HG03175 (cell line): Measurements from ENCODE around the gene APBA1.
"Not testable (repeated sequence)": the region's sequence is repeated elsewhere in the genome, so short reads cannot be mapped to it uniquely, and the experiment has no call there.

Experiments used
- ATAC-seq: cut with Tn5 transposase; IDR thresholded peaks from one replicate; pipeline ENCODE4 v1.9.1; 2021; ENCODE audit warnings: mild to moderate bottlenecking, moderate library complexity; ENCODE audit not compliant: unreplicated experiment

Gene APBA1

GRCh38 chr9:69453746-69454145, 218.4 kb downstream of the APBA1 start:
- ATAC-seq, result no peak

GRCh38 chr9:69452110-69452782, 219.9 kb downstream of the APBA1 start:
- no peak for ATAC-seq

- ATAC-seq, result no peak
Observed at GRCh38 chr9:69446496-69446895, 225.7 kb downstream of the APBA1 start.

GRCh38 chr9:69445251-69445650, 226.9 kb downstream of the APBA1 start:
- ATAC-seq, result no peak

- ATAC-seq, result no peak
Observed at GRCh38 chr9:69444791-69445190, 227.4 kb downstream of the APBA1 start.

GRCh38 chr9:69444021-69444420, 228.2 kb downstream of the APBA1 start:
- no peak for ATAC-seq

GRCh38 chr9:69443178-69443577, 229.0 kb downstream of the APBA1 start:
- ATAC-seq, result no peak

- ATAC-seq, result no peak
Observed at GRCh38 chr9:69442486-69442885, 229.7 kb downstream of the APBA1 start.

GRCh38 chr9:69440254-69440955, 231.8 kb downstream of the APBA1 start:
- ATAC-seq, result not testable (repeated sequence)

- not testable (repeated sequence) for ATAC-seq
Observed at GRCh38 chr9:69439654-69440053, 232.5 kb downstream of the APBA1 start.

GRCh38 chr9:69433968-69434367, 238.2 kb downstream of the APBA1 start:
- ATAC-seq, result no peak

GRCh38 chr9:69433392-69433791, 238.8 kb downstream of the APBA1 start:
- ATAC-seq, result no peak

- ATAC-seq, result no peak
Observed at GRCh38 chr9:69432623-69433022, 239.5 kb downstream of the APBA1 start.

- no peak for ATAC-seq
Observed at GRCh38 chr9:69431777-69432176, 240.4 kb downstream of the APBA1 start.

GRCh38 chr9:69431203-69431602, 241.0 kb downstream of the APBA1 start:
- no peak for ATAC-seq

GRCh38 chr9:69430206-69430605, 242.0 kb downstream of the APBA1 start:
- no peak for ATAC-seq

- no peak for ATAC-seq
Observed at GRCh38 chr9:69429281-69429680, 242.9 kb downstream of the APBA1 start.

- ATAC-seq, result no peak
Observed at GRCh38 chr9:69428017-69428785, 244.0 kb downstream of the APBA1 start.

GRCh38 chr9:69427286-69427685, 244.9 kb downstream of the APBA1 start:
- ATAC-seq, result no peak

GRCh38 chr9:69425136-69425801, 246.9 kb downstream of the APBA1 start:
- ATAC-seq, result no peak
